ENCODE measurements around the gene NOD2. TPM values are rescaled to one million over a fixed set of nuclear protein-coding genes. Genes with fewer than 3 reads are reported as not detected.

The NOD2 gene
- total RNA-seq, 1 experiment from 2014 or later = 0.17 TPM

DNA sequence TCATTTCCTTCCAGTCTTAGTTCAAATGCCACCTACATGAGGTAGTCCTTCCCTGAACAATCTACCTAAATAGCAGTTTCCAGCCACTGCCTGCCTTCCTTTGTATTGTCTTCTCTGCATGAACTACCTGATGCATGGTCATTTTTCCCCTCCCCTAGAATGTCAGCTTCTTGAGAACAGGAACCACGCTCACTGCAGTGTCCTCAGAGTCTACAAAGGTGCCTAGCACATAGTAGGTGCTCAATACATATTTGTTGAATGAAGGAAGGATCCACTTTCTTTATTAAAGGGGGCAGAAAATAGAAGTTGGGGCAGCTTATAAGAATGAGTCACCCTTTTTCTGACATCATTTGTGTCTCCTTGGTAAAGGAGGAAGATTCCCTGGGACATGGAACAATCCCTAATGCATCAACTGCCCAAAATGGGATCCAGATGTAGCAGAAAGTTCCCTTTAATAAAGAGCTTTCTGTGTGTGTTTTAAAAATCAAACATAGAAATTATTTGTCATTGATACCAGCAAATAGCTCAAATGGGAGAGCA is 44.1 kb downstream of the NOD2 start:
- H3K23ac ChIP-seq (ENCODE audit: insufficient read length, low read depth, low read length) = no peak overlapping the region
- no peak overlapping the region for H3T11ph ChIP-seq (ENCODE audit: low read length)
- no peak overlapping the region for H2BK120ac ChIP-seq (ENCODE audit: low read depth, low read length, poor library complexity, severe bottlenecking)
- no peak overlapping the region for H3K9ac ChIP-seq (ENCODE audit: extremely low read depth, insufficient read length, low read length)
- no peak overlapping the region for H3K4ac ChIP-seq (ENCODE audit: low read depth, low read length)
- H3K4me2 ChIP-seq (ENCODE audit: insufficient read depth, insufficient read length, low read length) = no peak overlapping the region
- no CpG with 5 or more reads among the region's 1 CpG for WGBS (ENCODE audit: extremely low coverage, insufficient read length, low lambda C conversion rate)
- DNase-seq = no peak
- no peaks in the 10 kb centered on the region for H3K27me3 ChIP-seq (ENCODE audit: insufficient read depth, low read length)
- no peak overlapping the region for H4K8ac ChIP-seq (replicated peaks; ENCODE audit: insufficient read length, low read depth, low read length)
- no peak overlapping the region for H3K14ac ChIP-seq (ENCODE audit: insufficient read depth, low read length)
- H2BK5ac ChIP-seq (ENCODE audit: insufficient read length, low read length) = no peak overlapping the region
- peaks cover 28% of the 10 kb centered on the region for H3K27me3 Mint-ChIP-seq (ENCODE audit: low read depth)
- peaks cover 3% of the 10 kb centered on the region for H3K23me2 ChIP-seq (ENCODE audit: insufficient read length, low read depth, low read length, poor library complexity, severe bottlenecking)
- no peak overlapping the region for H4K91ac ChIP-seq (ENCODE audit: insufficient read length, low read depth, low read length)
- no peaks in the 10 kb centered on the region for H3K4me1 ChIP-seq (ENCODE audit: insufficient read depth, low read length)
- H3K79me2 ChIP-seq (ENCODE audit: insufficient read depth, low read length) = no peaks in the 10 kb centered on the region
- no peak overlapping the region for H2BK20ac ChIP-seq (ENCODE audit: low read depth, low read length, poor library complexity, severe bottlenecking)
- H3K27ac ChIP-seq (ENCODE audit: insufficient read length, low read depth, low read length) = no peak overlapping the region
- TF ChIP-seq, protein P1, sequence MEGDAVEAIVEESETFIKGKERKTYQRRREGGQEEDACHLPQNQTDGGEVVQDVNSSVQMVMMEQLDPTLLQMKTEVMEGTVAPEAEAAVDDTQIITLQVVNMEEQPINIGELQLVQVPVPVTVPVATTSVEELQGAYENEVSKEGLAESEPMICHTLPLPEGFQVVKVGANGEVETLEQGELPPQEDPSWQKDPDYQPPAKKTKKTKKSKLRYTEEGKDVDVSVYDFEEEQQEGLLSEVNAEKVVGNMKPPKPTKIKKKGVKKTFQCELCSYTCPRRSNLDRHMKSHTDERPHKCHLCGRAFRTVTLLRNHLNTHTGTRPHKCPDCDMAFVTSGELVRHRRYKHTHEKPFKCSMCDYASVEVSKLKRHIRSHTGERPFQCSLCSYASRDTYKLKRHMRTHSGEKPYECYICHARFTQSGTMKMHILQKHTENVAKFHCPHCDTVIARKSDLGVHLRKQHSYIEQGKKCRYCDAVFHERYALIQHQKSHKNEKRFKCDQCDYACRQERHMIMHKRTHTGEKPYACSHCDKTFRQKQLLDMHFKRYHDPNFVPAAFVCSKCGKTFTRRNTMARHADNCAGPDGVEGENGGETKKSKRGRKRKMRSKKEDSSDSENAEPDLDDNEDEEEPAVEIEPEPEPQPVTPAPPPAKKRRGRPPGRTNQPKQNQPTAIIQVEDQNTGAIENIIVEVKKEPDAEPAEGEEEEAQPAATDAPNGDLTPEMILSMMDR (conservative IDR thresholded peaks at IDR 0.05) = no peak
- H2BK15ac ChIP-seq (ENCODE audit: low read depth, low read length) = no peak overlapping the region
- no peak overlapping the region for H3K18ac ChIP-seq (ENCODE audit: insufficient read length, low read depth, low read length)
- H4K20me1 ChIP-seq (ENCODE audit: control insufficient read depth, insufficient read depth, insufficient read length) = no peaks in the 10 kb centered on the region
- no peak overlapping the region for H4K5ac ChIP-seq (ENCODE audit: insufficient read length, low read depth, low read length)
- no peak overlapping the region for H2AK5ac ChIP-seq (ENCODE audit: insufficient read length, low read length)
- H3K4me3 Mint-ChIP-seq = no peak overlapping the region
- H2AFZ ChIP-seq (ENCODE audit: low read length) = no peak overlapping the region
- H3K27ac Mint-ChIP-seq = no peak overlapping the region
- H3K4me1 Mint-ChIP-seq = peaks cover 5 to 6% of the 10 kb centered on the region in 2 experiments
- H3K9me3 Mint-ChIP-seq = no peaks in the 10 kb centered on the region
- no peak overlapping the region for H3K56ac ChIP-seq (ENCODE audit: insufficient read length, low read depth, low read length)
- no peaks in the 10 kb centered on the region for H3K79me1 ChIP-seq (ENCODE audit: insufficient read depth, low read depth, low read length, poor library complexity, severe bottlenecking)
- no peak overlapping the region for H2BK12ac ChIP-seq (ENCODE audit: insufficient read length, low read depth, low read length)
- H3K36me3 Mint-ChIP-seq (ENCODE audit: insufficient read depth in 1 of 3, low read depth in 3 of 3) = no peaks in the 10 kb centered on the region
- H3K9me3 ChIP-seq (ENCODE audit: control insufficient read depth, low read depth, low read length) = no peaks in the 10 kb centered on the region

All from H9 (cell line).